HG02571 (cell line): ENCODE measurements around the gene GRIK3.

ENCODE experiments used
- ATAC-seq: cut with Tn5 transposase; IDR thresholded peaks from one replicate; pipeline ENCODE4 v1.9.1; 2021; ENCODE audit warnings: mild to moderate bottlenecking, moderate library complexity; ENCODE audit not compliant: unreplicated experiment

GRIK3 gene

DNA sequence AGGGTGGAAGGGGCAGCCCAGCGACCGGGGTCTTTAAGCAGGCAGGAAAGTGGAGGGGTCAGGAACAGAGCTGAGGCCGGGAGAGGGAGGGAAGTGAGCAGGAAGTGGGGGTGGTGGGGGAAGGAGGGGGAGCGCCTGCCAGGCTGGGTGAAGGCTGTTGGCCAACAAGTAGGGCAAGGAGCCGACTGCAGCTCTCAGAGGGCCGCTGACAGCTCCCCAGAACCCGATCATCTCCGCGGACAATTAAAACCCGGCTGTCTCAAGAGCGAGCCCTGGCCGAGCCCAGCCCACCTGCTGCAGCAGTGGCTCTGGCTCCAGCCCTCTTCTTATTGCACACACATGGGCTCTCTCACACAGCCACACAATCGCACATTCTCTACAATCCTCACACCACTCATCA, 51.6 kb downstream of the GRIK3 start:
- no peak for ATAC-seq

- no peak for ATAC-seq
Observed at GRCh38 chr1:36981771-36982622, 52.3 kb downstream of the GRIK3 start.

- no peak for ATAC-seq
Observed at GRCh38 chr1:36981126-36981525, 53.2 kb downstream of the GRIK3 start.

DNA sequence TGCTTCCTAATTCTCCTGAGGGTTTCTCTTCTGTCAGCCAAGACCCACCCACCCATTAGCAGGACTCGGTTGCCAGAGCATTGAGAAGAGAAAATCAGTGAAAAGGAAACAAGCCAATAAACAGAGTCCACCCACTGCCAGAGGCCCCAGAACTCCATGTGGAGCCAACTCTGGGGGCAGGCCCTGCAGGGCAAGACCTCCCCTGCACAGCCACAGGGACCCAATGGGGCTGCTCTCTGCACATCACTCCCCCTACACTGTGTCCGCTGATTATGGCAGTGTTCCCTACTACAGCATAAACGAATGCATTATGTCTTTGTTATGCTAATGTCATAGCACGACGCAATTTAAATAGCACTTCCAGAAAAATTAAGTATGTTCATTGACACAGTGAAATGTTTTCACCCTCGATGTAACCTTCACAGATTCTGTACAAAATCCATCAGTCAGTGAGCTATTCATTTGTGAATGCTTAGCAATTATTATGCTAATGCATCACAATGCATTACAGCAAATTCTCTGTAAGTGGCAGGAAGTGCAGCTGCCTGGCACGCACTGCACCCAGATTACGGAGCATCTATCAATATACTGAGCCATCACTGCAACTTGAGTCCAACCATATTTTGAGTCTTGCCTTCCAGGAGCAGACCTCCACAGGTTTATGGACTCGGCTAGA, 56.4 kb downstream of the GRIK3 start:
- ATAC-seq: no peak

DNA sequence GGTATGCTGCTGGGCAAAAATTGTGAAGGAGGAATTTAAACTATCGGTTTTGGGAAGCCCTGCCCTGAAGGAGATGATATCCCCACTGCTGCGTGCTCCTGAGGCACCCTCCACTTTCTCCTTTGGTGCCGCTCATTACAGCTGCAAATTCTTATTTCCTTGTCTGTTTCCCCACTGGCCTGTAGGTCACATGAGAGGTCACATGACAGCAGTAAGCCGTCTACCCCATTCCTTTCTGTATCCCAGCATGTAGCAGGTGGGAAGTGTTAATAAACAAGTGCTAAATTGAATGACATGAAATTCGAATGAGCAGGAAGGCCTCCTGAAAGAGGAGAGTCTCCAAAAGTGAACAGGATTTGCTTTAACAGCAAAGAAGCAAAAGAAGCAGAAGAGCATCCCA, 58.7 kb downstream of the GRIK3 start:
- ATAC-seq: no peak

DNA sequence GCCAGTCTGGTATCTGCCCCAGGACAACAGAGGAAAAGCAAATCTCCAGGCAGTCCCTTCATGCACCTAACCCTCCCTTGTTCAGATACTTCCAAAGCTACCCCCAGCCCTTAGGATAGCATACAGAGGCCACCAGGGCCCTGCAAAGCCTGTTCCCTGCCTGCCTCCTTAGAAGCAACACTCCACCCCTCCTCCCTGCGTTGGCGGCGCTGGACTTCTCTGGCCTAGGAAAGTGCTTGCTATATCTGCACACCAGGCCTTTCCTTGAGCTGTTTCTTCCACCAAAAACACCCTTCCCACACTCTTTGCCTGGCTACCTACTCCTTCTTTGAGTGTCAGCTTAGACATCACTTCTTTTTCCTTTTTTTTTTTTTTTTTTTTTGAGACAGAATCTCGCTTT, 61.3 kb downstream of the GRIK3 start:
- ATAC-seq: no peak

DNA sequence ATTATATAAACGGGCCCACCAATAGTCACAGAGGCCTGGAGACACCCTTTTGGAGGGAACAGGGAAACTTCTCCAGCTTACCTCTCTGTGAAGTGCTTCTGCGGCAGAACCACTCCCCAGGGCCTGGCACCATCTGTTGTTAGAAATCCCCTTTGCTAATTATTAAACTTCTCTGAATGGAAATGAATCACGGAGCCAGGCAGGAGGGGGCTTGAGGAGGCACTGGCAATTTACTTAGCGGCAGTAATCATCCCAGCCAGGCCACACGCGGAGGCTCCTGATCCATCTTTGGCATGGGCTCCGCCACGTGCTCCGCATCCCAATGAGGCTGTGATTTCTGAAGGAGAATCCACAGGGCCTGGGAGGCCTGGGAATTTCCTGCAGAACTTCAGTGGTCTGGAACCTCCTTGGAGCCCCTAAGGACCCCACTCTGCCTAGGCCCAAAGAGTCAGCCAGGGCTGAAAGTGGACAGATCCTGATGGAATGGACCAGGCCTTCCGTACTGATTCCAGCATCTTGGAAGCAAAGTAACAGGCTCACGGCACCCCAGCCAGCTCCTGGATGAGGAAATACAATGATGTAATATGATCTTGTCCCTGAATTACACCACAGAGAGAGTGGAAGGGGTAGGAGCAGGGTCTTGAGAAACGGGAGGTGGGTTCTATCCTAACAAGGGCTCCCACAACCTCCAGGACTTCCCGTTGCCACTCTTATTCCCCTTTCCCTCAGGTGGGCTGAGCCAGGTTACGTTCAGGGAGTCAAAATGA, 62.3 kb downstream of the GRIK3 start:
- no peak for ATAC-seq

GRCh38 chr1:36968730-36969129, 65.6 kb downstream of the GRIK3 start:
- ATAC-seq: no peak

GRCh38 chr1:36966242-36966641, 68.1 kb downstream of the GRIK3 start:
- no peak for ATAC-seq

GRCh38 chr1:36965275-36966159, 68.8 kb downstream of the GRIK3 start:
- no peak for ATAC-seq

GRCh38 chr1:36964830-36965229, 69.5 kb downstream of the GRIK3 start:
- no peak for ATAC-seq

- ATAC-seq: no peak
Observed at GRCh38 chr1:36963006-36963405, 71.3 kb downstream of the GRIK3 start.

DNA sequence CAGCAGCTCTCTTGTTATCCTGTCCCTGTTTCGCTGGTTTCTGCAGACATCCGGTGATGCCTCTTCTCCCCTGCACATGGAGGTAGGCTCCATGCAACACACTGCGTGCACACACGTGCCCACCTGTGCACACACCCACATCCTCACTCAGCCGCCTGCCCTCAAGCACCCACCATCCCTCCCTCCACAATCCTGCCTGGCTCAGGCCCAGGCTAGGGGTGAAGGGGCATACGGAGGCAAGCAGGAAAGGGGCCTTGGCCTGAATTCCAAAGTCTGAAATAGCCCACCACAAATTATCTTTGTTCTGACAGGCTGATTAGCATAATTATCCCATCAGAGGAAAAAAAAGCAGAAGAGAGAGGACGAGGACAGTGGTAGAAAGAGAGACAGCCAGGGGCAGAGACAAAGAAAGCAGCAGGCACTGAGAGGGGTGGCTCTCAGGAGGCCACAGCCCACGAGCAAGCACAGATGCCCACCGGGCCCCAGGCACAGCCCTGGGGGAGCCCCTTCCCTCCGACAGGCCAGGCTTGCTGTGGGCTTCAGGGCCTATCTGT, 73.2 kb downstream of the GRIK3 start:
- ATAC-seq: no peak

DNA sequence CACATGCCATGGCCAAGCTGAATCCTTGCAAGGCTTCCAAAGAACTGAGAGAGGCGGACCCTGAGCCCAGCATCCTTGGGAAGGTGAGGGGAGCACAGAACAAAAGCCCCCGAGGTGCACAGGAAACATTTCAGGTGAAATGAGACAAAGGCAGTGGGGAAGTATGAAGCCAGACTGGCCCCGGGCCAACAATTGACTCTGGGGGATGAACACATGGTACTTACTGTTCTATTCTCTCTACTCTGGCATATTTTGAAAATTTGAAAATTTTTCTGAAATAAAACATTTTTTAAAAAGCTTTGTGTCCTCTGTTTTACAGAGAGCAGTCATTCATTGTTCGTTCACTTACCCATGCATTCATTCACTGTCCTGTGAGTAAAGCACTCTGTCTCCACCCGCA, 77.7 kb downstream of the GRIK3 start:
- no peak for ATAC-seq

GRCh38 chr1:36955016-36955415, 79.3 kb downstream of the GRIK3 start:
- no peak for ATAC-seq

GRCh38 chr1:36953061-36953460, 81.3 kb downstream of the GRIK3 start:
- ATAC-seq: no peak

GRCh38 chr1:36951761-36952160, 82.6 kb downstream of the GRIK3 start:
- no peak for ATAC-seq

- ATAC-seq: no peak
Observed at GRCh38 chr1:36951292-36951750, 83.0 kb downstream of the GRIK3 start.

GRCh38 chr1:36950604-36951291, 83.6 kb downstream of the GRIK3 start:
- ATAC-seq: no peak

GRCh38 chr1:36948606-36949005, 85.7 kb downstream of the GRIK3 start:
- no peak for ATAC-seq
